Esophagus squamous epithelium (tissue), 5 donors: ENCODE results near the gene PRKRIP1. TPM values are rescaled to one million over a fixed set of nuclear protein-coding genes. Genes with fewer than 3 reads are reported as not detected.

Experiments used
- DNase-seq: peaks from one replicate; lab custom pipeline; 2025; lab: John Stamatoyannopoulos, UW
- H3K27ac ChIP-seq, 4 donors: fragments of 200-600 bp; sonication (generic); one replicate each; pipeline ENCODE4 v1.5.1; 2016 to 2019; ENCODE audit warnings: mild to moderate bottlenecking in 1 of 4
- H3K27me3 ChIP-seq, 4 donors: fragments of 200-600 bp; sonication (generic); 1 replicate in 3 of 4; 2 replicates in 1 of 4; pipeline versions ENCODE4 v1.5.1 to v1.6.0; 2017 to 2021; ENCODE audit warnings: antibody characterized with exemption in 1 of 4
- H3K36me3 ChIP-seq, 3 donors: fragments of 200-600 bp; sonication (generic); one replicate each; pipeline ENCODE4 v1.5.1; 2016 to 2019
- H3K4me1 ChIP-seq, 3 donors: fragments of 200-600 bp; sonication (generic); one replicate each; pipeline ENCODE4 v1.5.1; 2017 to 2019
- H3K4me3 ChIP-seq, 4 donors: fragments of 200-600 bp; sonication (generic); 1 replicate in 3 of 4; 2 replicates in 1 of 4; pipeline ENCODE4 v1.5.1; 2016 to 2019; ENCODE audit warnings: mild to moderate bottlenecking in 2 of 4, moderate library complexity in 1 of 4
- H3K9me3 ChIP-seq, 3 donors: fragments of 200-600 bp; sonication (generic); one replicate each; pipeline ENCODE4 v1.5.1; 2016 to 2019
- CTCF ChIP-seq, 6 experiments: fragments of 450-650 bp in 4 of 6; fragments of 200-600 bp in 2 of 6; sonication (generic) in 2 of 6; IDR thresholded peaks; one replicate each; pipeline ENCODE4 v1.5.1; 2016 to 2019; ENCODE audit warnings: antibody characterized with exemption in 6 of 6, mild to moderate bottlenecking in 4 of 6, moderate library complexity in 4 of 6
- POLR2A ChIP-seq, 4 donors: fragments of 450-650 bp; IDR thresholded peaks; one replicate each; pipeline ENCODE4 v1.6.1; 2017; ENCODE audit warnings: antibody characterized with exemption in 4 of 4, mild to moderate bottlenecking in 4 of 4, moderate library complexity in 3 of 4
- WGBS, 2 donors: methylation state at CpG; one replicate each; pipeline ENCODE4 v1.1.5; 2018; 5-methylcytosine and 5-hydroxymethylcytosine counted together
- intact Hi-C: fragments of 100-400 bp; cut with DNase I; formaldehyde crosslinking; loops from one replicate; pipeline ENCODE4 v1.15.0; 2022
- total RNA-seq, 4 donors: library from RNA; depleted of rRNA; stranded (reverse); fragments of >200 nt; gene quantifications; one replicate each; pipeline ENCODE4 v1.1.0, GENCODE V29; 2016
- donor health status: DM: yes; HTN: yes; CAD: no.

PRKRIP1 gene
- total RNA-seq, 4 donors from 2014 or later, result 12.5 to 24.6 (median 16.5) TPM

GRCh38 chr7:102457352-102457924, 61.3 kb downstream of the PRKRIP1 start:
- H3K4me1 ChIP-seq, result no peaks in the 10 kb centered on the region
- WGBS, 2 donors, result 100% methylated on average over 1 of the region's 40 CpGs; no CpG with 5 or more reads in 1 of the 2 donors
- peaks cover 5 to 55% (median 25%) of the 10 kb centered on the region in 3 donors for H3K36me3 ChIP-seq
- no peak overlapping the region for H3K27ac ChIP-seq
- intact Hi-C loops, result no loop called here
- H3K9me3 ChIP-seq, result no peaks in the 10 kb centered on the region
- DNase-seq, result no peak
- H3K27me3 ChIP-seq, result no peaks in the 10 kb centered on the region
- TF ChIP-seq POLR2A (IDR thresholded peaks at IDR 0.05) (no peak), CTCF (IDR thresholded peaks at IDR 0.05) (no peak)
- H3K4me3 ChIP-seq, result no peak overlapping the region

- no peak for TF ChIP-seq POLR2A (IDR thresholded peaks at IDR 0.05)
- TF ChIP-seq CTCF (IDR thresholded peaks at IDR 0.05), result no peak
- 91 to 98% methylated on average over 11 of the region's 24 CpGs for WGBS, 2 donors
- Histone ChIP-seq H3K36me3 (peaks cover 5 to 55% (median 25%) of the 10 kb centered on the region in 3 donors), H3K27ac (no peak overlapping the region), H3K27me3 (no peaks in the 10 kb centered on the region), H3K9me3 (no peaks in the 10 kb centered on the region), H3K4me3 (no peak overlapping the region), H3K4me1 (peaks cover 5 to 17% (median 9%) of the 10 kb centered on the region in 3 donors)
- intact Hi-C loops, result no loop called here
- DNase-seq, result no peak
These were observed 63.2 kb downstream of the PRKRIP1 start for GRCh38 chr7:102459221-102459844.

GRCh38 chr7:102460467-102460866, 64.3 kb downstream of the PRKRIP1 start:
- H3K27ac ChIP-seq, result no peak overlapping the region
- TF ChIP-seq CTCF (IDR thresholded peaks at IDR 0.05) (no peak), POLR2A (IDR thresholded peaks at IDR 0.05) (no peak)
- peaks cover 5 to 20% (median 9%) of the 10 kb centered on the region in 3 donors for H3K4me1 ChIP-seq
- 83 to 86% methylated on average over 8 of the region's 8 CpGs for WGBS, 2 donors
- H3K27me3 ChIP-seq, result no peaks in the 10 kb centered on the region
- H3K9me3 ChIP-seq, result no peaks in the 10 kb centered on the region
- H3K4me3 ChIP-seq, result no peak overlapping the region
- intact Hi-C loops, result loop anchor here (10.0 kb wide), 1 partner anchor 176 kb away; the partner anchor contains the start of gene SH2B2
- peaks cover 5 to 49% (median 25%) of the 10 kb centered on the region in 3 donors for H3K36me3 ChIP-seq
- no peak for DNase-seq

- Histone ChIP-seq H3K4me1 (peaks cover 5 to 42% (median 16%) of the 10 kb centered on the region in 3 donors), H3K27ac (peak overlapping the region; percentile 74 to 85 (median 79)), H3K36me3 (peaks cover 0 to 31% (median 7%) of the 10 kb centered on the region in 3 donors), H3K9me3 (no peaks in the 10 kb centered on the region), H3K27me3 (no peaks in the 10 kb centered on the region), H3K4me3 (peak overlapping the region; percentile 71 to 88 (median 86))
- no peak for DNase-seq
- WGBS, 2 donors, result 12 to 14% methylated on average over 18 to 24 of the region's 24 CpGs
- TF ChIP-seq POLR2A (IDR thresholded peaks at IDR 0.05), result no peak
- no peak for TF ChIP-seq CTCF (IDR thresholded peaks at IDR 0.05)
- intact Hi-C loops, result loop anchor here (10.0 kb wide), 1 partner anchor 179 kb away; the partner anchor contains the start of gene SH2B2
These were observed 67.8 kb downstream of the PRKRIP1 start for GRCh38 chr7:102463841-102464576.
